GM21717 (cell line): Measurements from ENCODE around the gene GPATCH8.
"Not testable (repeated sequence)": the region's sequence is repeated elsewhere in the genome, so short reads cannot be mapped to it uniquely, and the experiment has no call there.

Experiments
- ATAC-seq: cut with Tn5 transposase; IDR thresholded peaks from one replicate; pipeline ENCODE4 v1.9.1; 2021; ENCODE audit warnings: mild to moderate bottlenecking, moderate library complexity; ENCODE audit not compliant: unreplicated experiment

Gene GPATCH8

DNA sequence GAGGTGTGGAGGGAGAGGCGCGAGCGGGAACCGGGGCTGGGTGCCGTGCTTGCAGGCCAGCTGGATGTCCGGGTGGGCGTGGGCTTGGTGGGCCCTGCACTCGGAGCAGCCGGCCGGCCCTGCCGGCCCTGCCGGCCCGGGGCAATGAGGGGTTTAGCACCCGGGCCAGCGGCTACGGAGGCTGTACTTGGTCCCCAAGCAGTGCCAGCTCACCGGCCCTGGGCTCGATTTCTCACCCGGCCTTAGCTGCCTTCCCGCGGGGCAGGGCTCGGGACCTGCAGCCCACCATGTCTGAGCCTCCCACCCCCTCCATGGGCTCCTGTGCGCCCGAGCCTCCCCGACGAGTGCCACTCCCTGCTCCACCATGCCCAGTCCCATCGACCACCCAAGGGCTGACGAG is 24.7 kb upstream of the GPATCH8 start:
- no peak for ATAC-seq

DNA sequence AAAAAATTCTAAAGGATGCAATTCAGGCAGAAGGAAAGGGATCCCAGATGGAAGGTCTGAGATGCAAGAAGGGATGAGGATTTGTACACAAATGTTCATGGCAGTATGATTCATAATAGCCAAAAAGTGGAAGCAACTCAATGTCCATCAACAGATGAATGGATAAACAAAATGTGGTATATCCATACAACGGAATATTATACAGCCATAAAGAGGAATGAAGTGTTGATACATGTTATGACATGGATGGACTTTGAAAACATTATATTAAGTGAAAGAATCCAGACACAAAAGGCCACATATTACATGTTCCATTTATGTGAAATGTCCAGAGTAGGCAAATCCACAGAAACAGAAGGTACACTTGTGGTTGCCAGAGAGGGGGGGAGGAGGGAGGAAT is 23.9 kb upstream of the GPATCH8 start:
- no peak for ATAC-seq

DNA sequence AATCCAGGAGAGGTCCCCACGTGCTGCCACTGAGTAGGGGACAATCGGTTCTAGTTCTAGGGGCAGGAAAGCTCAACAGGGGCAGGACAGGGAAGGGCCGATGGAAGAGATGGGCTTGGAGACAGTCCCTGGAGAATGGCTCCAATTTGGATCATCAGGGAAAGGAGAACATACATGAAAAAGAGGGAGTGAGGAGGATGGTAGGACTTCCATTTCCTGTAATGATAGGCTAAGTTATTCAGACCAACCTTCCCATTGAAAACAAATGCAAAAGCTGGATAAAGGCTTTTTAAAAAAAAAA is 20.4 kb upstream of the GPATCH8 start:
- ATAC-seq, result no peak

DNA sequence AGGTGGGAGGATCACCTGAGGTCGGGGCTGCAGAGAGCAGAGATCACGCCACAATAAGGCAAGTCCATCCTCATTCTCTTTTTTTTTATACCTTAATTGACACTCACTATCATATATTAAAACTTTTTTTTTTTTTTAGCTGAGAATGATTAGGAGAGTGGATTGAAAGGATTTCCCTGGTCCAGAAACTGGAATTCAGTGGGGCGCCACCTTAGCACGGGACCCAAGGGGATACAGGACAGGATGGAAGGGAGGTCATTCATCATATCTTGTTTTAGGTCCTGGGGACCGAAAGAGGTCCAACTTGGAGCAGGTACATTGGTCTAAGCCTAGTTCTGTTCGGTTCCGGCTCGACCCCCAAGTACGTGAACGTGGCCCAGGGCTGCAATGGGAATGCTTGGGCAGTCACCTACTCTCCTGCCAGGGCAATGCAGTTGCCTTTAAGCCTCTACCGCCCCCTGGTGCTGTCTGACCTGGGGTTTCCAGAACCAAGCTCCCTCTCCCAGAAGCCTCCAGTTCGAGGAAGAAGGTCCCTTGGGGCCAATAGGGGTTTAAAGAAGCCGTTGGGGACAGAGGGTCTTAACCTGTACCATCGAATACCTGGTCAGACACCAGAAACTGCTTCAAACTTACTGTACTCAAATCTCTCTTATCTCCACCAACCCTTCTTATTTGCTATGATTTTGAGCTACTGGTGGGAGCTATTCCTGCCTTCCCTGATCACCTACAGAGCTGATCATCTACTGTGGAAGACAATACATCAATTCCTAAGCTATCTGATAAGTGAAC is 19.9 kb upstream of the GPATCH8 start:
- ATAC-seq, result no peak

DNA sequence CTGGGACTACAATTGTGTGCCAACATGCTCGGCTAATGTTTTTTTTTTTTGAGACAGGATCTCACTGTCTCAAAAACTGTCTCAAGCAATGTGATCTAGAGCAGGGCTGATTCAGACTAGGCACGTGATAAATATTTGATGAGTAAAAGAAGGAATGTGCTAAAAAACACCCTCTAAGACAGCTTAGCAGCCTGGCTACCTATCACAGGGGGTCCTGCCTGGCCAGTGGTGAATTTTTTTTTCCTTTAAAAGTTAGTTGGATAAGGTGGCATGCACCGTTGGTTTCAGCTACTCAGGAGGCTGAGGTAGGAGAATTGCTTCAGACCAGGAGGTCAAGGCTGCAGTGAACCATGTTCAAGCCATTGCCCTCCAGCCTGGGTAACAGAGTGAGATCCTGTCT is 14.8 kb upstream of the GPATCH8 start:
- no peak for ATAC-seq

DNA sequence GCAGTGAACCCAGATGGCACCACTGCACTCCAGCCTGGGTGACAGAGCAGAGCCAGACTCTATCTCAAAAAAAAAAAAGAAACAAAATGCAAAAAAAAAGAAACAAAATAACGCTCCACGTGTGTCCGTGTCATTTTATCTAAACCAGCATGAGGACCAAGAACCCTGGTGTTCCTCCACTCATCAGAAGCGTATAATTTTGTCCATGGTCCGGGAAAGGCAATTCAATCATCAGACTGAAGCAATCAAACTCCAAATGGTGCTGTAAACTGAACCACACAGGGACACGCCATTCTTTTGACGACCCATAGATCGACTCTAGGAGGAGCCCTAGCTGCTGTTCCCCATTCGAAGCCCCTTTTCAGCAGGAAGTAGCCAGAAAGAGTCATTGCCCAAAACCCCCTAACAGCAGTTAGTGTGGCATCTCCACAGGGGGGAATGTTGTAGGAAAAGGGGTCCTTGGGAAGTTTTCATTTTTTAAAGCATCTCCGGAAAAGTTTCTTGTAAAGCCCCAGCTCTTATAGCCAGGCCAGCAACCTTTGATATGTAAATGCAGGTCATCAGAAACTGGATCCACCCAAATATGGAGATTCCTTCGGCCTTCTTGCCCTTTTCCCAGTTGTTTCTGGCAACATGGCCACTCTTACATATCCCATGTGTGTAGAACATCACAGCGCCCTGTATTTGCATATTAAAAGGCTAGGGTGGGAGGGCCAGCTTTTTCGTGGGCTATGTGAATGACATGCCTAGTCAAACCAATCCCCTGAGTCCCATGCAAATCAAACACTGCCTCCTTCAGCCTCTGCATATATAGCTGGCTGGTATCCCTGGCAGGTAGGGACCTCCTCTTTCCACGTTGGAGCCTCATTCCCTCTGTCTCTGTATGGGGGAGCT is 8.3 kb upstream of the GPATCH8 start:
- not testable (repeated sequence) for ATAC-seq

DNA sequence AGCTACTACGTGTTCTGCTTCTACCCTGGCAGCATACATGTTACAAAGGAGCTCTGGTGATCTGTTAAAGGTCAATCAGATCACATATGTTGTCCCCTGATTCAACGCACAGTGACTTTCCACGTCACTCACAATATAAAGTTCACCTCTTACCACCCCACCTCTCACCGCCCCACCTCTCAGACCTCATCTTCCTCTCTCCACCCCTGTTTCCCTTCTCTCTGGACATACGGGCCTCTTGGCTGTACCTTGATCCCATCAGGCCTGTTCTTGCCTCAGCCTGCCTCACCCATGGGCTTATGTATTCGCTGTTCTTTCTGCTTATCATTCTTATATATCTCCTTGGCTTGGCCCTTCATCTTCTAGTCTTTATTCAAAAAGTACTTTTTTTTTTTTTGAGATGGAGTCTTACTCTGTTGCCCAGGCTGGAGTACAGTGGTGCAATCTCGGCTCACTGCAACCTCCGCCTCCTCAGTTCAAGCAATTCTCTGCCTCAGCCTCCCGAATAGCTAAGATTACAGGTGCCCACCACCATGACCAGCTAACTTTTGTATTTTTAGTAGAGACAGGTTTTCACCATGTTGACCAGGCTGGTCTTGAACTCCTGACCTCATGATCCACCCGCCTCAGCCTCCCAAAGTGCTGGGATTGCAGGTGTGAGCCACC is 3.9 kb upstream of the GPATCH8 start:
- not testable (repeated sequence) for ATAC-seq

DNA sequence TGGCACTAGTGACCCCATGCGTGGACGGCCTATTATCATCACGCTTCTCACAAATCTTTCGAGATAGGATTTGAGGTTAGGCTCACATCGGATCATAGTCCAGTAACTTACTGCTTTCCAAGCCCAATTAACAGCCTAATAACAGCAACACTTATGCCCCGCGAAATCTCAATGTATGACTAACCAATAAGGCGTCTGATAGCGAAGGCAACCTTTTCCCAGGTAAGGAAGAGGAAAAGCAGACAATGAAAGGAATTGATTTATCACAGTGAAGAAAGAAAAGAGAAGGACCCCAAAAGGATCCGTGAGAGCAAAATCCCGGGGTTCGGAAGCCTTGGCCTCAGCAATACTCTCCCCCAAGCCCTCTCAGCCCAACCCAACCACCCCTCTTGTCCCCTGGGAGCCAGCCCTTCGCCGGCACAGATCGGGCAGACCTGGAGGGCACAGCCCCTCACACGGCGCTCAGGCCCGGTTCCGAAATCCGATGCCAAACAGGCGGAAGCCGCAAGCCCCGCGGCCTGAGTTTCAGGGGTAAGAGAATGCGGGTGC is 534 bp downstream of the GPATCH8 start:
- ATAC-seq, result peak; percentile 23

DNA sequence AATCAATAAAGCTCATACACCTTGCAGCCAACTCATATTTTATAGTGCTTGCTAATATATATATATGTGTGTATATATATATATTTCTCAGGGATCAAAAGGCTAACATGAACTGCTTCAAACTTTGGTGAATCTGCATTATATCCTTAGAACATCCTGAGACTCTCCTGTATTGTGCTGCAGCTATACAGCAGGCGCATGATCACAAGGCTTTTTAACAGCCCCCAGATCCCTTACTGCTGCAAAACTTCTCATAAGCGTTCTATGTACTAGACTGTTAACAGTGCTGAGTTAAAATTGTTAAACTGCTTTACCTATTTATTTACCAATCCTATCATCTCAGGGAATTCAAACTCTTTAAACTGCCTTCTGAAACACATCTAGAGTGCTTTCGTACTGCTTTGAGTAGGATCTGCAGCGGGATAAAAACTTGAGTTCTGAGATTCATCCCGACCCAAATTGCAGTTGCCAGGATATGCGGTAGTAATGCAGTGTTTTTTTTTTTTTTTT is 1.3 kb downstream of the GPATCH8 start:
- no peak for ATAC-seq

DNA sequence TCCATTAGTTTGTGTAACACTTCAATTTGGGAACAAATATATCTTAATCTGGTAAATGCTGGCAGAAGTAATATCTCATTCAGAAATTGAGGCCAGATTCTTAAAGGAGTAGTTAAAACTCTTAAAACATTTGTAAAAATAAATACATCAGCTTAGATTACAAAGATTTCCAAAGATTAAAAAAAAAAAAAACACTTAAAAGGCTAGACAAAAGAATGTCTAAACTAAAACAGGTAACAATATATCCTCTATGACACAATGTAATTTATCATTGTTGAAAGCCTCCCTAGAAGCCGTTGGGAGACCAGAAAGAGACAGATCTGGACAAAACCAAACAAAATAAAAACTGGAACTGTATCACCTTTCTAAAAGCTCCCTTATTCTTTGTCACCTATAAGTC is 3.5 kb downstream of the GPATCH8 start:
- ATAC-seq, result no peak

DNA sequence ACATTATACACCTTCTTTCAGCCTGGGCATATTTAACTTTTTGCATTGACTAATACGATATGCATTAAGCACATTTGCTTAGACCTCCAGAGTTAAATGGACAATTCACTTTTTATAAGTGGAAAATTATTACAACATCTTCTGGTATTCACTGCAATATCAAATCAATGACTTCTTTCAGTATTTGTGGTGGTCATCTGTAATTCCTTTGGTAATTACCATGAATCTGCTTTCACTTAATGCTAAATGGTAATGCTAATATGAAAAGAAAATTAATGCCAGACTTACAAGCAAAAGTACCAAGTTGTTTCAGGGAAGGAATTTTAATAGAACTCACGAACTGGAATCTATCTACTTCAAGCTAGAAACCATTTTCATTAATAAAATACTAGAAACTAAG is 6.4 kb downstream of the GPATCH8 start:
- no peak for ATAC-seq

DNA sequence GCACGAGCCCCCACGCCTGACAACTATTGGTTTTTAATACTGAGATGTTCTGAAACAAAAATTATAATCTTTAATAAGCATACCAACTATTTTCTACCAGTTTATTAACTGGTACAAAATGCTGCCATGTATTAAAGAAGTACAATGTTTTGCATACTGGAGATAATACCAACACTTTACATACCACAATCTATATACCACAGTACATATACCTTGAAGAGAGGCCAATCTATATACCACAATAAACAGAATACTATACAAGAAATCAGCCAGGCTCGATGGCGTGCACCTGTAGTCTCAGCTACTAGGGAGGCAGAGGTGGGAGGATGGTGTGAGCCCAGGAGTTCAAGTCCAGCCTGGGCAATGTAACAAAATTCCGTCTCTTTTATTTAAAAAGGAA is 9.9 kb downstream of the GPATCH8 start:
- no peak for ATAC-seq

DNA sequence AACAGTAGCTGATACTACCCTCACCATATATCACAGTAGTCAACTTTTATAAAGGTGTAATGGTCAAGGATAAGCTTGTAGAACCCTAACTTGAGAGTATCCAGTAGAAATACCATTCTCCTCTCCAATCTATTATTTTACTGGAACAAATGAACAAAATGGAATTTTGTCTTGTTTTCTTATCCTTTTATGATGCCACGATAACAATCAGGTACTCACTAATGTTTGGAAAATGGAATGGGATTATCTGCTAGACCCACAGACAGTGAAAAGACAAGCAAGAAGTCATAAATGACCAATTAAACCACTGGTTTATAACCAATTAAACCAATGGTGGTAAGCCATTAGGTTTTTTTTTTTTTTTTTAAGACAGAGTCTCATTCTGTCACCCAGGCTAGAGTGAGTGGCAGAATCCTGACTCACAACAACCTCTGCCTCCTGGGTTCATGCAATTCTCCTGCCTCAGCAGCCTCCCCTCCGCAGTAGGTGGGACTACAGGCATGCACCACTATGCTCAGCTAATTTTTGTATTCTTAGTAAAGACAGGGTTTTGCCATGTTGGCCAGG is 10.4 kb downstream of the GPATCH8 start:
- ATAC-seq, result no peak

DNA sequence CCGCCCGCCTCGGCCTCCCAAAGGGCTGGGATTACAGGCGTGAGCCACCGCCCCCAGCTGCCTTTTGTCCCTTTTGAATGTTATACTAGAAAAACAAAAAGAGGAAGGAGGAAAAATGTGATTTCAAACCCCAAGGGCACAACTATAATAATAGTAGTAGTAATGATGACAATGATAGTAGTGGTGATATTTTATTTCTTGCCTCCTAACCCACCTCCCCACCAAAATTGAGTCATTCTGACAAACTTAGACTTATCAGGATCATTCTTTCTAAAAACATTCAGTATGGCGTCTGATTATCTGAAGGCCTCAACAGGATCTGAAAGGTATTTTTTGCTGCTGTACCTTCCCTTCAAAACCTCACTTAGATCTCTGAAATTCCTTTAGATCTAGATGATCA is 13.6 kb downstream of the GPATCH8 start:
- ATAC-seq, result no peak

DNA sequence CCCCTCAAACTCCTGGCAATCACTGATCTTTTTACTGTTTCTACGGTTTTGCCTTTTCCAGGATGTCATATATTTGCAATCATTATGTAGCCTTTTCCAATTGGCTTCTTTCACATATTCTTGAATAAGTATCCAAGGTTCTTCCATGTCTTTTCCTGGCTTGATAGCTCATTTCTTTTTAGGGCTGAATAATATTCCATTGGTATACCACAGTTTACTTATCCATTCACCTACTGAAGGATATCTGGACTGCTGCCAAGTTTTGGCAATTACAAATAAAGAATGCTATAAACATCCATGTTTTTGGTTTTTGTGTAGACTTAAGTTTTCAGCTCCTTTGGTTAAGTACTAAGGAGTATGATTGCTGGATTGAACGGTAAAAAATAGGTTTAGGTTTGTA is 16.0 kb downstream of the GPATCH8 start:
- ATAC-seq, result no peak

DNA sequence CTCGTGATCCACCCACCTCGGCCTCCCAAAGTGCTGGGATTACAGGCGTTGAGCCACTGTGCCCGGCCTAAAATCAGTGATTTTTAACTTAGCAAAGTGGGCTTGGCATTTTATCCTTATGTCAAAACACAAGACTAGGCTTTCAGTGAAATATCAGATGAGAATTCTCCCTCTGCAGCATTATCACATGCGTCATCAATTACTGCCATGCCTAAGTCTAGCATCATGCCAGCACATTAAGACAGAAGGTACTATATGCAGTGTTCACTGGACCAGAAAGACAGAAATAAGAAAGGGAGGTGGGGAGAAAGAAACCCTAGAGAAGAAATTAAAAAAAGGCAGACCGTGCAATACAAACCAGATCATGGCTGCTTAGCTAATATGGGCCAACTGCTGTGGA is 29.8 kb downstream of the GPATCH8 start:
- no peak for ATAC-seq

DNA sequence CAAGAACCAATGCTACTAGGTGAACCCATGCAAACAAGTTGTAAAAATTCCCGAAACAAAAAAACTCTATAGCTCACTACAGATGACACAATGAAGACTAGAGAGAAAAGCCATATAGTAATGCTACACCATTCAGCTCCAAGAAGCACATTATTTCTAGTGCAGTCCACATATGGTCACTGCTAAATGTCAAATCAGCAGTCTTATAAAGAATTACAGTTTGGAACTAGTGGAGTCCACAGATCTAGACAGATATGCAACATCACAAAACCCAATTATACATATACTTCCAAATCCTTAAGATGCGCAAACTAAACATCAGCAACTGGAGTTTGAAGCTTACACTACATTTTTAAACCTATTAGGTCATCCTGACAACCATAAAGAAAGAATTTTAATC is 33.5 kb downstream of the GPATCH8 start:
- no peak for ATAC-seq

DNA sequence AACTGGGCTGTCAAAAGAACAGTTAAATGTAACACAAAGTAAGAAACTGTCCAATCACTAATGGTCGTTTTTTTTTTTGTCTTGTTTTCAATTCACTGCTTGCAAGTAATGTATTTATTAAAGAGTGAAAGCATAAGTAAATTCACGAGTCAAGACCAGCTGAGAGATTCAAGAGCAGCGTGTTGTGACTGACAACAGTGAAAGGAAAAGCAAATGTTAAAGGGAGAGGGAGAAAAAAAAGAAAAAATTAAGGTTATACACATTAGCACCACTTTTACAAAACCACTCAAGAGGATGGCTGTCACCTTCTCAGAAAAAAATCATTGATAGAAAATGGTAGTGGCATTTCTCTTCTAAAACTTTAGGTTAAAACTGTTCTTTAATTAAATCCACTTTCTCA is 36.1 kb downstream of the GPATCH8 start:
- ATAC-seq, result no peak

DNA sequence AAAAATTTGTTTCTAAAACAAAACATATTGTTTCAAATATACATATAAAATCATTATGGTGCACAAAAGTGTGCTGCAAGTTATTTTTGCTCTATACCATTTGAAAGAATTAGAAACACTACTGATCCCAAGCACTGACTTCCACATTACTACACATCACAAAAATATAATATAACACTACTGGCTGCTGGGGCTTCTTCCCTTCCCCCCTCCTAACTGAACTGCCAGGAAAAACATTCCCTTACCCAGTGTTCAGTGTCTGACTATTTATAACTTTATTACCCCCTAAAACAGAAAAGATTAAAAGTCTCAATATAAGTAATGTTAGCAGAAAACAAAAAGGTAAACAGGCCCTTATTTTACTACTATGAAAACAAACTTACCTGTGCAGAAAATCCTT is 36.9 kb downstream of the GPATCH8 start:
- ATAC-seq, result no peak

DNA sequence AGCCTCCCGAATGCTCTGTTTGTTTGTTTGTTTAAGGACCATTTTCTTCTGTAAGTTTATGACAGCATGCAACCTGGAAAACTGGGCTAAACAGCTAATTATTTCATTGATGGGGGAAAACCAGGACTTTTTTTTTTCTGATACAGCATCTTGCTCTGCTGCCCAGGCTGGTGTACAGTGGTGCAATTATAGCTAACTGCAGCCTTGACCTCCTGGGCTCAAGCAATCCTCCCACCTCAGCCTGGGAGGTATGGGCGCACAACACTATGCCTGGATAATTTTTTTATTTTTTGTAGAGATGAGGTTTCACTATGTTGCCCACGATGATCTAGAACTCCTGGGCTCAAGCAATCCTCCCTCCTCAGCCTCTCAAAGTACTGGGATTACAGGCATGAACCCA is 37.3 kb downstream of the GPATCH8 start:
- no peak for ATAC-seq

DNA sequence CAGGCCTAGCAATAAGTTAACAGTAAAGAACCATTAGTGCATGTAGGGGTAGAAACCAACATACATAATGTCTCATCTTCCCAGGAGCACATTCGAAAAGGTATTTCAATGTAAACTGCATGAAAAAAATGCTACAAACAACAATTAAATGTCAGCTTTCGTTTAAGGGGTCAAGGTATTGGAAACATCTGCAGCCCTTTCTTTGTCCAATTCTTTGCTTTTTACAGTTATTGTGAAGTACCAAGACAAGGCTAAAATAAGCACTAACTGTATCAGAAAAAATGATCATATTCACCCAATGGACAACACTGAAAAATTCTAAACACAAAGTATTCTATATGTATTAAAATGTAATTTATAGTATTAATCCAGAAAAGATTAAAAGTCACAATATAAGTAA is 37.9 kb downstream of the GPATCH8 start:
- no peak for ATAC-seq
